GM21717 (cell line): ENCODE results near the gene CYSLTR2.
"Not testable (repeated sequence)": the region's sequence is repeated elsewhere in the genome, so short reads cannot be mapped to it uniquely, and the experiment has no call there.

Experiments
- ATAC-seq: cut with Tn5 transposase; IDR thresholded peaks from one replicate; pipeline ENCODE4 v1.9.1; 2021; ENCODE audit warnings: mild to moderate bottlenecking, moderate library complexity; ENCODE audit not compliant: unreplicated experiment

CYSLTR2 gene

GRCh38 chr13:48644141-48644540, 9.6 kb upstream of the CYSLTR2 start:
- no peak for ATAC-seq

- ATAC-seq, result no peak
Measured at GRCh38 chr13:48644951-48645350, 8.8 kb upstream of the CYSLTR2 start.

- no peak for ATAC-seq
Measured at GRCh38 chr13:48645845-48646244, 7.9 kb upstream of the CYSLTR2 start.

- ATAC-seq, result no peak
Measured at GRCh38 chr13:48646791-48647190, 6.9 kb upstream of the CYSLTR2 start.

GRCh38 chr13:48647625-48648024, 6.1 kb upstream of the CYSLTR2 start:
- no peak for ATAC-seq

GRCh38 chr13:48648446-48648845, 5.3 kb upstream of the CYSLTR2 start:
- no peak for ATAC-seq

- no peak for ATAC-seq
Measured at GRCh38 chr13:48652851-48653471, 768 bp upstream of the CYSLTR2 start.

GRCh38 chr13:48654511-48654910, 782 bp downstream of the CYSLTR2 start:
- ATAC-seq, result no peak

- ATAC-seq, result no peak
Measured at GRCh38 chr13:48655291-48655690, 1.6 kb downstream of the CYSLTR2 start.

- ATAC-seq, result no peak
Measured at GRCh38 chr13:48656608-48657007, 2.9 kb downstream of the CYSLTR2 start.

GRCh38 chr13:48660361-48661076, 6.8 kb downstream of the CYSLTR2 start:
- ATAC-seq, result no peak

- ATAC-seq, result no peak
Measured at GRCh38 chr13:48661107-48661506, 7.4 kb downstream of the CYSLTR2 start.

GRCh38 chr13:48662226-48662625, 8.5 kb downstream of the CYSLTR2 start:
- no peak for ATAC-seq

- ATAC-seq, result no peak
Measured at GRCh38 chr13:48667136-48667535, 13.4 kb downstream of the CYSLTR2 start.

GRCh38 chr13:48671421-48671820, 17.7 kb downstream of the CYSLTR2 start:
- ATAC-seq, result not testable (repeated sequence)

- no peak for ATAC-seq
Measured at GRCh38 chr13:48675247-48675646, 21.5 kb downstream of the CYSLTR2 start.

- ATAC-seq, result no peak
Measured at GRCh38 chr13:48678316-48678715, 24.6 kb downstream of the CYSLTR2 start.

- ATAC-seq, result no peak
Measured at GRCh38 chr13:48679941-48680680, 26.4 kb downstream of the CYSLTR2 start.

- ATAC-seq, result no peak
Measured at GRCh38 chr13:48680756-48681392, 27.1 kb downstream of the CYSLTR2 start.

GRCh38 chr13:48681905-48682304, 28.2 kb downstream of the CYSLTR2 start:
- no peak for ATAC-seq

GRCh38 chr13:48682436-48682835, 28.7 kb downstream of the CYSLTR2 start:
- ATAC-seq, result no peak
